PC-3 (cell line): ENCODE measurements around the gene KERA.

ENCODE experiments used
- EZH2 ChIP-seq: fragments of 300-600 bp; sonication (generic); IDR thresholded peaks from one replicate; pipeline ENCODE4 v1.6.1; 2017; ENCODE audit warnings: antibody characterized with exemption, mild to moderate bottlenecking, low read length; ENCODE audit not compliant: unreplicated experiment
- EZH2phosphoT487 ChIP-seq: fragments of 300-600 bp; sonication (generic); IDR thresholded peaks from 2 replicates; pipeline ENCODE4 v1.6.1; 2018; ENCODE audit warnings: mild to moderate bottlenecking, antibody characterized with exemption, low read length, borderline replicate concordance
- TF ChIP-seq, protein P1 (sequence below): fragments of 300-600 bp; sonication (generic); conservative IDR thresholded peaks from 2 replicates; pipeline ENCODE4 v1.5.1; 2017; ENCODE audit warnings: antibody characterized with exemption, low read depth, mild to moderate bottlenecking, low read length

DNA sequence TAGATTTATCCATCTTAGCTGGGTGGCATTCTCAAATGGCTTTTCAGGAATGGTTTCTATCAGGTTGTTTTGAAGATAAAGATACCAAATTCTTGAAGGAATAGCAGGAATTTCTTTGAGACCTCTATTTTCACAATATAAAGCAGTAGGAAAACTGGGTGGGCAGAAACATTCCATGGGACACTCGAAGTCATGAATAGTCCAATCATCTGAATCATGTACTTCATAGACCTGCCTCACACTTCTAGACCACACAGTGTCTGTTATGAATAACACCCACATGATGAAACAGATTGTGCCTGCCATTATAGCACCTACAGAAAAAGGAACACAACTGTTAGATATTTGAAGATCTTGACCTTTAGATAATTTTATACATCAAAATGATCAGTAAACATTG lies 1.8 kb downstream of the KERA start:
- TF ChIP-seq, protein P1, sequence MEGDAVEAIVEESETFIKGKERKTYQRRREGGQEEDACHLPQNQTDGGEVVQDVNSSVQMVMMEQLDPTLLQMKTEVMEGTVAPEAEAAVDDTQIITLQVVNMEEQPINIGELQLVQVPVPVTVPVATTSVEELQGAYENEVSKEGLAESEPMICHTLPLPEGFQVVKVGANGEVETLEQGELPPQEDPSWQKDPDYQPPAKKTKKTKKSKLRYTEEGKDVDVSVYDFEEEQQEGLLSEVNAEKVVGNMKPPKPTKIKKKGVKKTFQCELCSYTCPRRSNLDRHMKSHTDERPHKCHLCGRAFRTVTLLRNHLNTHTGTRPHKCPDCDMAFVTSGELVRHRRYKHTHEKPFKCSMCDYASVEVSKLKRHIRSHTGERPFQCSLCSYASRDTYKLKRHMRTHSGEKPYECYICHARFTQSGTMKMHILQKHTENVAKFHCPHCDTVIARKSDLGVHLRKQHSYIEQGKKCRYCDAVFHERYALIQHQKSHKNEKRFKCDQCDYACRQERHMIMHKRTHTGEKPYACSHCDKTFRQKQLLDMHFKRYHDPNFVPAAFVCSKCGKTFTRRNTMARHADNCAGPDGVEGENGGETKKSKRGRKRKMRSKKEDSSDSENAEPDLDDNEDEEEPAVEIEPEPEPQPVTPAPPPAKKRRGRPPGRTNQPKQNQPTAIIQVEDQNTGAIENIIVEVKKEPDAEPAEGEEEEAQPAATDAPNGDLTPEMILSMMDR = no peak
- TF ChIP-seq EZH2 = no peak
- no peak for TF ChIP-seq EZH2phosphoT487
